ENCODE data around the gene MCM5.

- TF ChIP-seq POLR2AphosphoS5 (IDR thresholded peaks at IDR 0.05; ENCODE audit: low read depth, low read length) (no peak), POLR2A (IDR thresholded peaks at IDR 0.05; ENCODE audit: low read depth, low read length) (no peak; the same call in 1 of the 2 replicates), TAF1 (IDR thresholded peaks at IDR 0.05; ENCODE audit: borderline replicate concordance, low read depth, low read length) (no peak)
These were observed 49.1 kb upstream of the MCM5 start for GRCh38 chr22:35350539-35351503.
